ENCODE results near the gene UBR7.

DNA sequence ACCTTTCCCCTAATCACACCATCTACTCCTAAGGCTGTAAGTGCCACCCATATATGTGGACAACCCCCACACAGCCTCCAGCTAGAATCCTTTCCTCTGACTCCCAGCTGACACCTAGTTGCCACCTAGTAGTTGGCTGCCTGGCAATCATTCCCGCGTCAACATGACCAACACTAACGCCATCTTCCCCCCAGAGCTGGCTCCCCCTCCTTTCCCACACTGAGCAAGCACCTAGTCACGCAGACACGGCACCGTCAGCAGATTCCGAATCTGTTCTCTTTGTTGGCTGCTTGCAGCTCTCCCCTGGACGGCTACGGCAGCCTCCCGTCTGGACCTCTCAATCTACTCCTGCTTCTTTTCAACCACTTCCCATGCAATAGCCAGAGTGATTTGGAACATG, 27.7 kb downstream of the UBR7 start:
- no peak for TF ChIP-seq ATF1 (CRISPR knock-in tag; IDR thresholded peaks at IDR 0.05)
- no peak for TF ChIP-seq CREM (CRISPR knock-in tag; IDR thresholded peaks at IDR 0.05)
